ENCODE measurements around the gene CCDC3.

DNA sequence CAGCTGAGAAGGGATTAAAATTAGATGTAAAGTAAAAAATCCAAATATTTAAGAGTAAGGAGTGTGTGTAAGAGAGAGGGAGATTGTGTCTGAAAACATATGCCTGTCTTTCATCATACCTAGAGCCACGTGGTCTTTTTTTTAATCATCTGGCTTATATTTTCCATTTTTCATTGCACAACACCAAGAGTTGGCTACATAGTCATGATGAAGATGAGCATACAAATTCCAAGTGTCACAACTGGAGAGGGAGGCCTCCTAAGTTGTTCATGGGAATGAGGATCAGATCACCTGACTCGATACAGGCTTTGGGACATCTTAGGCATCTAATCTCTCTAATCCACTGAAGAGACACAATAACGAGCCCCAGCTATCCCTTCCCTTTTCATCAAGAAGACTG lies 47.2 kb upstream of the CCDC3 start:
- TF ChIP-seq, protein P1, sequence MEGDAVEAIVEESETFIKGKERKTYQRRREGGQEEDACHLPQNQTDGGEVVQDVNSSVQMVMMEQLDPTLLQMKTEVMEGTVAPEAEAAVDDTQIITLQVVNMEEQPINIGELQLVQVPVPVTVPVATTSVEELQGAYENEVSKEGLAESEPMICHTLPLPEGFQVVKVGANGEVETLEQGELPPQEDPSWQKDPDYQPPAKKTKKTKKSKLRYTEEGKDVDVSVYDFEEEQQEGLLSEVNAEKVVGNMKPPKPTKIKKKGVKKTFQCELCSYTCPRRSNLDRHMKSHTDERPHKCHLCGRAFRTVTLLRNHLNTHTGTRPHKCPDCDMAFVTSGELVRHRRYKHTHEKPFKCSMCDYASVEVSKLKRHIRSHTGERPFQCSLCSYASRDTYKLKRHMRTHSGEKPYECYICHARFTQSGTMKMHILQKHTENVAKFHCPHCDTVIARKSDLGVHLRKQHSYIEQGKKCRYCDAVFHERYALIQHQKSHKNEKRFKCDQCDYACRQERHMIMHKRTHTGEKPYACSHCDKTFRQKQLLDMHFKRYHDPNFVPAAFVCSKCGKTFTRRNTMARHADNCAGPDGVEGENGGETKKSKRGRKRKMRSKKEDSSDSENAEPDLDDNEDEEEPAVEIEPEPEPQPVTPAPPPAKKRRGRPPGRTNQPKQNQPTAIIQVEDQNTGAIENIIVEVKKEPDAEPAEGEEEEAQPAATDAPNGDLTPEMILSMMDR (IDR thresholded peaks at IDR 0.05; ENCODE audit: insufficient read depth, low read length, poor library complexity, severe bottlenecking) = no peak
- no peak for TF ChIP-seq EZH2phosphoT487 (conservative IDR thresholded peaks at IDR 0.05; ENCODE audit: low read length)
